Gastrocnemius medialis (tissue), 4 donors: ENCODE measurements around the gene VAMP7. TPM values are rescaled to one million over a fixed set of nuclear protein-coding genes. Genes with fewer than 3 reads are reported as not detected.
"Not testable (repeated sequence)": the region's sequence is repeated elsewhere in the genome, so short reads cannot be mapped to it uniquely, and the experiment has no call there.

Source experiments
- ATAC-seq, 2 donors: fragments of 150-250 bp; one replicate each; pipeline ENCODE4 v1.9.1; 2016
- DNase-seq, 2 donors: peaks; one replicate each; pipeline ENCODE4 v3.0.0-alpha.2; 2019
- H3K27ac ChIP-seq, 4 donors: fragments of 200-600 bp; sonication (generic); 1 replicate in 1 of 4; 2 replicates in 3 of 4; pipeline ENCODE4 v1.5.1; 2016 to 2018; ENCODE audit warnings: mild to moderate bottlenecking in 2 of 4, moderate library complexity in 1 of 4
- H3K27me3 ChIP-seq, 3 donors: fragments of 200-600 bp; sonication (generic) in 2 of 3; 1 replicate in 1 of 3; 2 replicates in 2 of 3; pipeline versions ENCODE4 v1.5.1 to v1.6.0; 2016 to 2019; ENCODE audit warnings: mild to moderate bottlenecking in 1 of 3, moderate library complexity in 1 of 3
- H3K36me3 ChIP-seq, 2 donors: fragments of 200-600 bp; sonication (generic) in 1 of 2; one replicate each; pipeline ENCODE4 v1.5.1; 2017 to 2018
- H3K4me1 ChIP-seq, 2 donors: fragments of 200-600 bp; sonication (generic) in 1 of 2; one replicate each; pipeline ENCODE4 v1.5.1; 2016 to 2017; ENCODE audit warnings: mild to moderate bottlenecking in 2 of 2
- H3K4me3 ChIP-seq, 4 donors: fragments of 200-600 bp; sonication (generic) in 3 of 4; 1 replicate in 1 of 4; 2 replicates in 3 of 4; pipeline ENCODE4 v1.5.1; 2016 to 2019; ENCODE audit warnings: mild to moderate bottlenecking in 2 of 4
- H3K9me3 ChIP-seq, 3 donors: fragments of 200-600 bp; sonication (generic) in 2 of 3; 1 replicate in 1 of 3; 2 replicates in 2 of 3; pipeline ENCODE4 v1.5.1; 2016 to 2019
- POLR2A ChIP-seq, 2 donors: fragments of 450-650 bp; IDR thresholded peaks; one replicate each; pipeline ENCODE4 v1.6.1; 2017; ENCODE audit warnings: antibody characterized with exemption in 2 of 2, mild to moderate bottlenecking in 2 of 2, moderate library complexity in 2 of 2
- in situ Hi-C, 4 donors: fragments of 200-750 bp; cut with MboI; loops; one replicate each; pipeline versions ENCODE4 v1.15.0 to v1.8.0; 2017; ENCODE audit warnings: low sequenced_read_pairs in 4 of 4
- intact Hi-C: fragments of 100-400 bp; cut with DNase I; formaldehyde crosslinking; loops from one replicate; pipeline ENCODE4 v1.15.1; 2023; ENCODE audit warnings: low total_unique reads
- total RNA-seq, 4 donors: library from RNA; depleted of rRNA; stranded (reverse); fragments of >200 nt; gene quantifications; one replicate each; pipeline versions ENCODE4 v1.1.0 to v1.2.3, GENCODE V29; 2016
- TF ChIP-seq, protein P1 (sequence below), 5 experiments: fragments of 450-650 bp in 3 of 5; fragments of 200-600 bp in 2 of 5; sonication (generic) in 2 of 5; IDR thresholded peaks in 4 of 5; conservative IDR thresholded peaks in 1 of 5; 1 replicate in 4 of 5; 2 replicates in 1 of 5; pipeline ENCODE4 v1.5.1; 2016 to 2019; ENCODE audit warnings: antibody characterized with exemption in 5 of 5, mild to moderate bottlenecking in 3 of 5, moderate library complexity in 3 of 5

The VAMP7 gene
- total RNA-seq, 4 donors from 2014 or later: 21.6 to 41.4 (median 32.2) TPM

DNA sequence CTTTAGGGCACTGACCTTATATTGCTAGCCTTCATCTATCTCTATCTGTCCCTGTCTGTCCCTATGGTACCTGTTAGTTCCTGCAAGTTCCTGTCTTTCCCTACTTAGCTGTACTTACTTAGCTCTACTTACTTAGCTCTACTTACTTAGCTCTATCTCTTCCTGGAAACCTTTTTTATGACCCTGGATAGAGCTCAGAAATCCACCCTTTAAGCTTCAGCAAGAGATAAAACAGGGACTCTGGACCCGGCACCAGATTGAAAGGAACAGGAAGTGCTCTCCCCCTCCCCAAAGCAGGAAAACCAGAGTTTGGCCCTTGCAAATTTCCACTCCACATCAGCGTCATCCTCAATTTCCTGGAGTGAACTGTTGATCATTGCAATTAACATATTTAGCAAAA is 104.1 kb downstream of the VAMP7 start:
- Histone ChIP-seq H3K36me3 (no peaks in the 10 kb centered on the region), H3K4me1 (no peaks in the 10 kb centered on the region), H3K9me3 (no peaks in the 10 kb centered on the region), H3K27ac (no peak overlapping the region), H3K4me3 (no peak overlapping the region), H3K27me3 (no peaks in the 10 kb centered on the region)
- in situ Hi-C loops (no loop called here), intact Hi-C loops (no loop called here)
- TF ChIP-seq, protein P1, sequence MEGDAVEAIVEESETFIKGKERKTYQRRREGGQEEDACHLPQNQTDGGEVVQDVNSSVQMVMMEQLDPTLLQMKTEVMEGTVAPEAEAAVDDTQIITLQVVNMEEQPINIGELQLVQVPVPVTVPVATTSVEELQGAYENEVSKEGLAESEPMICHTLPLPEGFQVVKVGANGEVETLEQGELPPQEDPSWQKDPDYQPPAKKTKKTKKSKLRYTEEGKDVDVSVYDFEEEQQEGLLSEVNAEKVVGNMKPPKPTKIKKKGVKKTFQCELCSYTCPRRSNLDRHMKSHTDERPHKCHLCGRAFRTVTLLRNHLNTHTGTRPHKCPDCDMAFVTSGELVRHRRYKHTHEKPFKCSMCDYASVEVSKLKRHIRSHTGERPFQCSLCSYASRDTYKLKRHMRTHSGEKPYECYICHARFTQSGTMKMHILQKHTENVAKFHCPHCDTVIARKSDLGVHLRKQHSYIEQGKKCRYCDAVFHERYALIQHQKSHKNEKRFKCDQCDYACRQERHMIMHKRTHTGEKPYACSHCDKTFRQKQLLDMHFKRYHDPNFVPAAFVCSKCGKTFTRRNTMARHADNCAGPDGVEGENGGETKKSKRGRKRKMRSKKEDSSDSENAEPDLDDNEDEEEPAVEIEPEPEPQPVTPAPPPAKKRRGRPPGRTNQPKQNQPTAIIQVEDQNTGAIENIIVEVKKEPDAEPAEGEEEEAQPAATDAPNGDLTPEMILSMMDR (IDR thresholded peaks at IDR 0.05 in 4 of 5, conservative IDR thresholded peaks at IDR 0.05 in 1 of 5): no peak
- TF ChIP-seq POLR2A (IDR thresholded peaks at IDR 0.05): no peak
- DNase-seq (no peak), ATAC-seq (no peak)

- DNase-seq, intact Hi-C loops, ATAC-seq, in situ Hi-C loops, H3K27me3 ChIP-seq, H3K4me3 ChIP-seq, H3K4me1 ChIP-seq, H3K27ac ChIP-seq, H3K9me3 ChIP-seq, H3K36me3 ChIP-seq: not testable (repeated sequence)
Observed at GRCh38 chrX:155986995-155987394, 105.8 kb downstream of the VAMP7 start.

- no peak overlapping the region for H3K4me3 ChIP-seq
- no peaks in the 10 kb centered on the region for H3K4me1 ChIP-seq
- H3K36me3 ChIP-seq: no peaks in the 10 kb centered on the region
- H3K27ac ChIP-seq: no peak overlapping the region
- TF ChIP-seq POLR2A (IDR thresholded peaks at IDR 0.05): no peak
- TF ChIP-seq, protein P1 (IDR thresholded peaks at IDR 0.05 in 4 of 5, conservative IDR thresholded peaks at IDR 0.05 in 1 of 5): no peak
- in situ Hi-C loops (no loop called here), intact Hi-C loops (no loop called here)
- no peaks in the 10 kb centered on the region for H3K9me3 ChIP-seq
- ATAC-seq (no peak), DNase-seq (no peak)
- H3K27me3 ChIP-seq: no peaks in the 10 kb centered on the region
Observed at GRCh38 chrX:155988859-155989258, 107.7 kb downstream of the VAMP7 start.

Other genes starting within 250 kb of the VAMP7 start
- under 1 TPM in 1 of 4 donors, not detected in 3; 0.20 TPM for gene IL9R, start 116.4 kb downstream of the VAMP7 start, total RNA-seq